G401.6 (cell line): Measurements from ENCODE around the gene CEP83.
"Not testable (repeated sequence)": the region's sequence is repeated elsewhere in the genome, so short reads cannot be mapped to it uniquely, and the experiment has no call there.

Experiments used
- FAIRE-seq: peaks from 2 replicates; lab custom pipeline; 2012; peaks lifted over from hg19 to GRCh38; lab: Jason Lieb, UNC

Gene CEP83, protein sequence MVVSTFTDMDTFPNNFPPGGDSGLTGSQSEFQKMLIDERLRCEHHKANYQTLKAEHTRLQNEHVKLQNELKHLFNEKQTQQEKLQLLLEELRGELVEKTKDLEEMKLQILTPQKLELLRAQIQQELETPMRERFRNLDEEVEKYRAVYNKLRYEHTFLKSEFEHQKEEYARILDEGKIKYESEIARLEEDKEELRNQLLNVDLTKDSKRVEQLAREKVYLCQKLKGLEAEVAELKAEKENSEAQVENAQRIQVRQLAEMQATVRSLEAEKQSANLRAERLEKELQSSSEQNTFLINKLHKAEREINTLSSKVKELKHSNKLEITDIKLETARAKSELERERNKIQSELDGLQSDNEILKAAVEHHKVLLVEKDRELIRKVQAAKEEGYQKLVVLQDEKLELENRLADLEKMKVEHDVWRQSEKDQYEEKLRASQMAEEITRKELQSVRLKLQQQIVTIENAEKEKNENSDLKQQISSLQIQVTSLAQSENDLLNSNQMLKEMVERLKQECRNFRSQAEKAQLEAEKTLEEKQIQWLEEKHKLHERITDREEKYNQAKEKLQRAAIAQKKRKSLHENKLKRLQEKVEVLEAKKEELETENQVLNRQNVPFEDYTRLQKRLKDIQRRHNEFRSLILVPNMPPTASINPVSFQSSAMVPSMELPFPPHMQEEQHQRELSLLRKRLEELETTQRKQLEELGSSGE

GRCh38 chr12:94459728-94460615 is at the start of gene CEP83:
TSS of gene CEP83 (minus strand) at chr12:94459867. CDS start at chr12:94412490, 47,377 bp downstream.
- FAIRE-seq = peak; percentile 84

DNA sequence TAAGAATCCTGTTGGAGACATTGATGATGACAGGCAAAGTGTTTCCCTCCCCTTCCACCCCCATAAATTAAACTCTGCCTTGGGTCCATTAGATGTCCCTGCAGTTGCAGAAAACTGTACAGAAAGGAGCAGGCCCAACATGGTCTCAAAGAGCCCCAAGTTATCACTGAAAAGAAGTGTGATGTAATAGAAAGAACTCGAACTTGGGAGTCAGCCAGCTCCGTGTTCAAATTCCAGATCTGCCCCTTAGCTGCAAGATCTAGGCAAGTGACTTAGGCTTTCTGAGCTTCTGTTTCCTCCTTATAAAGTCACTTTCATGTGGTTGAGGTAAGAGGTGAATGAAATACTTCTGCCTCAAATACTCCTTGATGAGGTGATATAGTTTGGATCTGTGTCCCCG is 49.6 kb upstream of the CEP83 start:
- no peak for FAIRE-seq

DNA sequence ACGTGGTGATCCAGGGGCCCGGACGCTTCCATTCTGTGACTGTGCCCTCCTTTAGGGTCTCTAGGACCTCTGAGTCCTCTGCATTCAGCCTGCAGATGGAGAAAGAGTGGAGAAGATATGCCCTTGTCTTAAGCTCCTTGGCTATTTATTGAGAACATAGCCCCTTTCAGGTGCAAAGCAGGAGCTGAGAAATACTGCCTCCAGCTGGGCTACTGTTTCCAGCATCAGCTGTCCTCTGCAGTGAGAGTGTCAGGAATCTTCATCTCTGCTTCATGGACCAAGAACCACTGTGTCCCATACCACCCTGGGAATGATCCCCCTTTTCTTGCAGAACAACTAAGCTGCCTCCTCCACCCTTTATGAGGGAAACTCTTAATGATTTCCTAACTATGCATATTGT is 47.8 kb upstream of the CEP83 start:
- FAIRE-seq = no peak

DNA sequence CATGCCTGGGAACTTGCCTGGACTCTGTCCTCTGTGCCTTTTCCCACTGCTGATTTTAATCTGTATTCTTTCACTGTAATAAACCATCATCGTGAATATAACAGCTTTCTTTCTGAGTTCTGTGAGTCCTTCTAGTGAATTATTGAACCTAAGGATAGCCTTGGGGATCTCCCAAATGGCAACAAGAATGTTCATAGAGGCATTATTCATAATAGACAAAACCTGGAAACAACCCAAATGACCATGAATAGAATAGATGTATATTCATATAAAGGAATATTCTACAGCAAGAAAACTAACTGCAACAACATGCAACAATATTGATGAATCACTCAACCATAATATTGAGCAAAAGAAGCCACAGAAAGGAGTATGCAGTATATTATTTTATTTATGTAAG is 44.7 kb upstream of the CEP83 start:
- no peak for FAIRE-seq

DNA sequence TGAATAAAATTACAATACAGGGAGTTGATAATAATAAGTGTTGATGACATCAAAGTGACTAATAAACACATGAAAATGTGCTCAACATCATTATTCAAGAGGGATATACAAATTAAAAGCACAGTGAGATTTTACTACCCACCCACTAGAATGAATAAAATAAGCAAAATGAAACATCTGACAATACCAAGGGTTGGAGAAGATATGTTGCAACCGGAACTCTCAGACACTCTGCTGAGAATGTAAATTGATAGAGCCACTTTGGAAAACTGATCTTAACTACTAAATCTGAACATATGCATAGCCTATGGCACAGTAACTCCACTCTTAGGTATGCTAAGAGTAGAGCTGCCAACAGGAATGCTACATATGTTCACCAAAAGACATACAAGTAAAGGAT is 44.0 kb upstream of the CEP83 start:
- no peak for FAIRE-seq

- FAIRE-seq = no peak
Measured at GRCh38 chr12:94500831-94501567, 41.3 kb upstream of the CEP83 start.

GRCh38 chr12:94498698-94499097 is 39.0 kb upstream of the CEP83 start:
- FAIRE-seq = no peak

GRCh38 chr12:94498073-94498472 is 38.4 kb upstream of the CEP83 start:
- no peak for FAIRE-seq

- no peak for FAIRE-seq
Measured at GRCh38 chr12:94495445-94496115, 35.9 kb upstream of the CEP83 start.

GRCh38 chr12:94491489-94491888 is 31.8 kb upstream of the CEP83 start:
- no peak for FAIRE-seq

DNA sequence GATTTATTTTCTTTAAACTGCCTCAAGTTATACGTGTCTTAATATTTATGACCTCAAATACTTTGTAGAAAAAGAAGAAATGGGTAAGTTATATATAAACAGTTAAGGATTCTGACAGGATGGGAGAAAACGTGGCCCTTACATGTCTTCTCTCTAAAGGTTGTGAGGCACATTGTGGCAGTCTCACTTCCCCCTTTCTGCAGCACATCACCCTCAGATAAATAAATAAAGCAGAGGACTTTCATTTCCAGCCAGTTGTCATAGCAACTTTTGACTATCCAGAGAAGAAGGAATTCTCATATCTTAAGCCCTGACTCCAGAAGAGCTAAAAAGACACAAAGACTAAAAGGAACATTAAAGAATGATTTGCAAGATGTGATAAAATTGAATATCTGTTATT is 28.8 kb upstream of the CEP83 start:
- FAIRE-seq = no peak

GRCh38 chr12:94481734-94482133 is 22.1 kb upstream of the CEP83 start:
- no peak for FAIRE-seq

GRCh38 chr12:94469522-94469921 is 9.9 kb upstream of the CEP83 start:
- no peak for FAIRE-seq

GRCh38 chr12:94460616-94460959 is 921 bp upstream of the CEP83 start:
- no peak for FAIRE-seq

- FAIRE-seq = no peak
Measured at GRCh38 chr12:94458877-94459727, 565 bp downstream of the CEP83 start.

GRCh38 chr12:94457311-94457710 is 2.4 kb downstream of the CEP83 start:
- FAIRE-seq = no peak

DNA sequence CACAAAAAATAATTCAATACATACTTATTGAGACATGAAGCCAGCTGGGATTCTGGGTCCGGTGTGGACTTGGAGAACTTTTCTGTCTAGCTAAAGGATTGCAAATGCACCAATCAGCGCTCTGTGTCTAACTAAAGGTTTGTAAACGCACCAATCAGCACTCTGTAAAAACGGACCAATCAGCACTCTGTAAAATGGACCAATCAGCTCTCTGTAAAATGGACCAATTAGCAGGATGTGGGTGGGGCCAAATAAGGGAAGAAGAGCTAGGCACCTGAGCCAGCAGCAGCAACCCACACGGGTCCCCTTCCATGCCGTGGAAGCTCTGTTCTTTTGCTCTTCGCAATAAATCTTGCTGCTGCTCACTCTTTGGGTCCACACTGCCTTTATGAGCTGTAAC is 5.3 kb downstream of the CEP83 start:
- not testable (repeated sequence) for FAIRE-seq

- FAIRE-seq = no peak
Measured at GRCh38 chr12:94445662-94446061, 14.0 kb downstream of the CEP83 start.

GRCh38 chr12:94437303-94437702 is 22.4 kb downstream of the CEP83 start:
- FAIRE-seq = no peak

GRCh38 chr12:94435511-94435927 is 24.1 kb downstream of the CEP83 start:
- no peak for FAIRE-seq

DNA sequence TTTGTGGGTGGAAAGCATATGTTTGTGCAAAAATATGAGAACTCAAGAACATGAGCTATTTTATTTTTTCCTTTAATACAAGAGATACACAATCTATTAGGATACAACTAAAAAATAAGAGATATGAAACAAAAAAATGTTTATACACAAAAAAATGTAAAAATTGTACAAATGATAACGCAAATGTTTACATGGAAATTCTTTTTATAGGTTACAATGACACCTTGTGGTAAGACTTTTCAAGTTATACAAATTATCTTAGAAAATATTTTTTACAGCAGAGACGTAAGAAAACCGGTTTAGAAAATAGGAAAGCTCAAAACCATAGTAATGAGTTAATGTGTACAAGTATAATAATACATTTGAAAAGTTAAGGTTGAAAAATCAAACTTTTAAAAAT is 25.5 kb downstream of the CEP83 start:
- peak; percentile 87 for FAIRE-seq
